HEK293 (cell line): ENCODE measurements around the gene ATP5MC2.

Source experiments
- CTCF ChIA-PET: fragments of 350-600 bp; formaldehyde crosslinking; extraction: SDS; loops from one replicate; lab custom pipeline; 2021; ENCODE audit warnings: antibody characterized with exemption; lab: Yijun Ruan, JAX
- POLR2A ChIA-PET: fragments of 300-600 bp; formaldehyde crosslinking; extraction: SDS; loops from one replicate; lab custom pipeline; 2020; ENCODE audit warnings: antibody characterized with exemption, inconsistent platforms; lab: Yijun Ruan, JAX
- H3K27ac ChIP-seq: fragments of 200-500 bp; sonication (Bioruptor generic); 2 replicates; pipeline ENCODE4 v1.5.1; 2014; ENCODE audit warnings: low read depth, low read length, control low read depth, inconsistent platforms; ENCODE audit errors: extremely low read depth
- H3K36me3 ChIP-seq, 2 experiments: fragments of 200-500 bp in 1 of 2; sonication (Bioruptor generic) in 1 of 2; 1 replicate in 1 of 2; 2 replicates in 1 of 2; pipeline ENCODE4 v1.5.1; 2014 to 2017; ENCODE audit warnings: inconsistent platforms in 2 of 2, low read length in 2 of 2; ENCODE audit not compliant: control insufficient read depth in 2 of 2, insufficient read depth in 1 of 2
- H3K4me1 ChIP-seq: fragments of 200-500 bp; sonication (Bioruptor generic); 2 replicates; pipeline ENCODE4 v1.5.1; 2014; ENCODE audit warnings: mild to moderate bottlenecking, low read length, inconsistent platforms; ENCODE audit not compliant: control insufficient read depth, insufficient read depth
- H3K4me3 ChIP-seq: 2 replicates; pipeline ENCODE4 v1.5.1; 2011; ENCODE audit warnings: low read depth, mild to moderate bottlenecking, control low read depth, low read length, moderate library complexity
- H3K9me3 ChIP-seq: fragments of 200-500 bp; sonication (Bioruptor generic); 2 replicates; pipeline ENCODE4 v1.5.1; 2014; ENCODE audit warnings: low read depth, low read length, inconsistent platforms; ENCODE audit not compliant: control insufficient read depth, insufficient read depth
- BCL6B ChIP-seq: fragments of 450-650 bp; formaldehyde crosslinking; IDR thresholded peaks from 2 replicates; pipeline ENCODE4 v1.5.1; 2017; ENCODE audit warnings: missing biosample characterization, missing genetic modification characterization
- GFI1B ChIP-seq: fragments of 450-650 bp; formaldehyde crosslinking; IDR thresholded peaks from 2 replicates; pipeline ENCODE4 v1.5.1; 2016; ENCODE audit warnings: missing biosample characterization, missing genetic modification characterization
- PATZ1 ChIP-seq: fragments of 450-650 bp; formaldehyde crosslinking; IDR thresholded peaks from 2 replicates; pipeline ENCODE4 v1.5.1; 2016; ENCODE audit warnings: missing biosample characterization, missing genetic modification characterization
- PRDM10 ChIP-seq: fragments of 450-650 bp; formaldehyde crosslinking; IDR thresholded peaks from 2 replicates; pipeline ENCODE4 v1.5.1; 2016; ENCODE audit warnings: missing biosample characterization, missing genetic modification characterization
- PRDM6 ChIP-seq: fragments of 450-650 bp; formaldehyde crosslinking; IDR thresholded peaks from 2 replicates; pipeline ENCODE4 v1.5.1; 2017; ENCODE audit warnings: missing biosample characterization, missing genetic modification characterization
- YY1 ChIP-seq: fragments of 450-650 bp; formaldehyde crosslinking; IDR thresholded peaks from 2 replicates; pipeline ENCODE4 v1.5.1; 2018; ENCODE audit warnings: missing biosample characterization, missing genetic modification characterization
- ZBTB1 ChIP-seq: fragments of 450-650 bp; formaldehyde crosslinking; IDR thresholded peaks from 2 replicates; pipeline ENCODE4 v1.5.1; 2016; ENCODE audit warnings: missing biosample characterization, missing genetic modification characterization
- ZNF121 ChIP-seq: fragments of 450-650 bp; formaldehyde crosslinking; IDR thresholded peaks from 2 replicates; pipeline ENCODE4 v1.5.1; 2016; ENCODE audit warnings: missing biosample characterization, missing genetic modification characterization
- ZNF623 ChIP-seq: fragments of 450-650 bp; formaldehyde crosslinking; IDR thresholded peaks from 2 replicates; pipeline ENCODE4 v1.5.1; 2016; ENCODE audit warnings: missing biosample characterization, missing genetic modification characterization

The ATP5MC2 gene

GRCh38 chr12:53623548-53624385 lies 52.1 kb downstream of the ATP5MC2 start (continued):
- no peak for TF ChIP-seq ZNF623 (tag by site-specific recombination)

- no peak overlapping the region for H3K4me3 ChIP-seq
- ChIA-PET POLR2A (interaction anchor here (1.0 to 1.3 kb wide), 2 partner anchors 15 to 53 kb away, joined by 4 read pairs; partner anchors contain the start of gene ATP5MC2), CTCF (interaction anchor here (1.0 to 2.6 kb wide), 5 partner anchors 10 to 123 kb away, joined by 3 to 8 read pairs (median 5); partner anchors contain the start of gene ATP5MC2)
- no peaks in the 10 kb centered on the region; a peak in 1 of 3 replicates for H3K36me3 ChIP-seq
- TF ChIP-seq PRDM10 (tag by site-specific recombination) (0 out of 2 replicates have a peak, but pooled peaks have one; percentile 12), GFI1B (no peak), BCL6B (tag by site-specific recombination) (no peak), ZNF121 (tag by site-specific recombination) (peak; percentile 66)
- peaks cover 13% of the 10 kb centered on the region; the same call in 1 of the 2 replicates for H3K4me1 ChIP-seq
- H3K9me3 ChIP-seq = no peaks in the 10 kb centered on the region
- no peak overlapping the region for H3K27ac ChIP-seq
These were observed 53.2 kb downstream of the ATP5MC2 start for GRCh38 chr12:53622724-53623123.

- H3K27ac ChIP-seq = no peak overlapping the region
- no peaks in the 10 kb centered on the region for H3K4me1 ChIP-seq
- ChIA-PET CTCF (interaction anchor here (1.1 kb wide), 1 partner anchor 128 kb away, joined by 4 read pairs; no protein-coding TSS in a partner anchor), POLR2A (no interaction called here)
- H3K9me3 ChIP-seq = no peaks in the 10 kb centered on the region
- H3K4me3 ChIP-seq = no peak overlapping the region
- TF ChIP-seq PRDM6 (tag by site-specific recombination) = peak; percentile 7; the same call in 1 of the 2 replicates
- no peak for TF ChIP-seq YY1 (tag by site-specific recombination)
- TF ChIP-seq PATZ1 (tag by site-specific recombination) = no peak
- no peak for TF ChIP-seq ZBTB1 (tag by site-specific recombination)
- no peaks in the 10 kb centered on the region; a peak in 1 of 3 replicates for H3K36me3 ChIP-seq
These were observed 57.6 kb downstream of the ATP5MC2 start for GRCh38 chr12:53618275-53618674.
